GM21786 (cell line): ENCODE results near the gene ALG3.

Experiments
- ATAC-seq: cut with Tn5 transposase; IDR thresholded peaks from one replicate; pipeline ENCODE4 v1.9.1; 2021; ENCODE audit not compliant: unreplicated experiment

The ALG3 gene

GRCh38 chr3:184260724-184261269 lies 12.0 kb upstream of the ALG3 start:
- no peak for ATAC-seq

DNA sequence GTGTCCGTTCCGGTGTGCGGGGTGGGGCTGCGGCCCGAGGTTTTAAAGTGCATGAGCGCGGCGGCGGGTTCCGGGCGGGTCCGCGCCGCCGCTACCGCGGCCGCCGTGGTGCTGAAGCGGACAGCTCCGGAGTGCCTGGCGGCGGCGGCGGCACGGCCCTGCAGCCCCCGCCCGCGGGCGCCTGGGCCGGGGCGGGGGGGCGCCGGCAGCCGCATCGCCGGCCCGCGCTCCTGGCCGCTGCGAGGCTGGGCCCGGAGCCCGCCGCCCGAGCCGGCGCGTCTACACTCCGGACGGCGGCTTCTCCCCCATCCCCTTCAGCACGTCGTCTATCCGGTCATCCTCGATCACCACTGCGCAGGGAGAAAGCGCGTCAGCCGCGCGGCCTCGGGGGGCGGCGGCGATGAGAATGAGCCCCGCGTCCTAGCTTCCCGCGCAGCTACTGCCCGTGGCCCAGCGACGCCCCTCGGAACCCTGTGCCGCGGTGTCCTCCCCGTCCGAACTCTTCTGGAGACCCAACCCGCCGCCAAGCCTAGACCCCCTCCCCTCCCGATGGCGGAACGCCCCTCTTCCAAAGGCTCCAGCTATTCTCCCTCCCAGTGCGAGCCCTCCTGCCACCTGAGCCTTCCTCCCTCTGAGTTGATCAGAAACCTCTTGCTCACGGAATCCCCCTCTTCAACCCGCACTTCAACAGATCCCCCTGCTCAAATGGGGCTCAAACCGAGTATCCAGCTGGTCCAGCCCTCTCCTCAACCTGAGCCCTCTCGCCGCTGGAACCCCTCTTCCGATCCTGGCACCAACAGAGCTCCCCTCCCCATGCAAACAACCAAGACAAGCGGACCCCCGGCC lies 11.3 kb upstream of the ALG3 start:
- no peak for ATAC-seq

- ATAC-seq = no peak
Measured at GRCh38 chr3:184259396-184259877, 10.7 kb upstream of the ALG3 start.

DNA sequence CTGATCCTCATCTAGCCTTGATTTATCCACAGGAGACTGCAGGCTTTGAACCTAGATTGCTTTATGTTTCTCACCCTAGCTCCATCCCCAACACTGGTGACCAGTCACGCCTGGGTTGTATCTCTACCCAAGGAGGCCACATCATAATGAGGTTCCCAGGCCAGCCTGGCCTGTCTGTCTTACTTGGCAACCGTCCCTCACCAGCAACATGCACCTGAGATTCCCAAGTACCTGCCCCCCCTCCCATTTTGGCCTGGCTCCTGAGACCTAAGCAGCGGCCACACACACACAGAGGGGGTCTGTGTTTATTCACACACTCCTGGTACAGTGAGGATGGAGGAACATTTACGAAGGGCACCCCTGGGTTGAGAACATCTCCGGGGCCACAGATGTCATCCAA lies 10.2 kb upstream of the ALG3 start:
- ATAC-seq = no peak

DNA sequence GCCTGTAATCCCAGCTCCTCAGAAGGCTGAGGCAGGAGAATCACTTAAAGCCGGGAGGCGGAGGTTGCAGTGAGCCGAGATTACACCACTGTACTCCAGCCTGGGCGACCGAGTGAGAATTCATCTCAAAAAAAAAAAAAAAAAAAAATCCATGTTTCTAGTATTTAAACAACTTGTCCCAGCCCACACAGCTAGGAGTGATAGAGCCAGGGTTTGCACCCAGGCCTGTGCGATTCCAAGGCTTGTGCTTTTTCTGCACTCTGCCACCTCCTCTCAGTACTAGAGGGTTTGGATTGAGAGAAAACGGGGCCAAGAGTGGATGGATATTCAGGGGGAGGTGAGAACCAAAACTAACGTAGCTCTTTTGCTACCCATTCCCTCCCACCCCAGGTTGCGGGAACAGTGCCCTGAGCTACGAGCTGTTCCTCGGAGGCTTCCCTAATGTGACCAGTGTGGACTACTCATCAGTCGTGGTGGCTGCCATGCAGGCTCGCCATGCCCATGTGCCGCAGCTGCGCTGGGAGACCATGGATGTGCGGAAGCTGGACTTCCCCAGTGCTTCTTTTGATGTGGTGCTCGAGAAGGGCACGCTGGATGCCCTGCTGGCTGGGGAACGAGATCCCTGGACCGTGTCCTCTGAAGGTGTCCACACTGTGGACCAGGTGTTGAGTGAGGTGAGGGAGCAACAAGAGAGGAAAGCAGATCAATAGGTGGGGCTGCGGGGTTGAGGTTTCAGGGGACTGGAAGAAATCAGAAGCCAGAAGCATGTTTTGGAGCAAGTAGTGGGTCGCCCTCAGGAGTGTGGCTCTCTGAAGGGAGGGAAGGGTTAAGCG lies 8.5 kb upstream of the ALG3 start:
- no peak for ATAC-seq

DNA sequence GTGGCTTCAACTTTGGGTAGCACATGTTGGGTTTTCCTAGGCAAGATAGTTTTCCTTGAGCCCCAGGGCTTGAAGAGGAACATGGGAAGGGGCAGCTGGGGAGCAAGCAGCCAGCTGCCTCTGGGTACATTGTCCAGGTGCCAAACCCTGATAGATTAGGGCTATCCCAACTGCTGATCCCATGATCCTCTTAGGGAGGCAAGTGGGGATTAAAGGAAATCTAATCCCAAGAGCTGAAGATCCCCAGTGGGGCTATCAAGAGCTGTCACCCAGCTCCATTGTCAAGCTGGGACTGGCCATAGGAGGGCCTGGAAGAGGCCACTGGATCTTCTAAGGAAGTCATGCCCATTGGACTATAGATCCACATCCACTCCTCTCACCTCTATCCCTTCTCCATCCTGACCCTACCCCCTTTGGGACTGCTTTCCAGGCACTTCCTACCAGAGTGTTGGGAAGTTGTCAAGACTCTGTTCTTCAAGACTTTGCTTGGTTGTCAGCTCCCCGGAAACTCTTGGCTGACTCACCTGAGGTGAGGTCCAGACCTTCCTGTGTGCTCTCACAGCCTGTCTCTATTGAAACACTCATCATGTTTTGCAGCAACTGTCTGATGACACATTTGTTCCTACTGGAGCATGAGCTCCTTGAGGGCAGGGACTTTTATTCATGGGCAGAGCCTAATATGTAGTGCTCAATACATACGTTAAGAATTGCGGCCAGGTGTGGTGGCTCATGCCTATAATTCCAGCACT lies 6.7 kb upstream of the ALG3 start:
- ATAC-seq = no peak

GRCh38 chr3:184250167-184250828 lies 1.5 kb upstream of the ALG3 start:
- ATAC-seq = peak; percentile 68

- peak; percentile 89 for ATAC-seq
Measured at GRCh38 chr3:184249412-184250166, 827 bp upstream of the ALG3 start, which contains the start of gene EEF1AKMT4. TSS of gene EEF1AKMT4 (plus strand) at chr3:184249672. CDS start at chr3:184249695, 23 bp downstream.

GRCh38 chr3:184242297-184242685 lies 6.5 kb downstream of the ALG3 start:
- no peak for ATAC-seq

DNA sequence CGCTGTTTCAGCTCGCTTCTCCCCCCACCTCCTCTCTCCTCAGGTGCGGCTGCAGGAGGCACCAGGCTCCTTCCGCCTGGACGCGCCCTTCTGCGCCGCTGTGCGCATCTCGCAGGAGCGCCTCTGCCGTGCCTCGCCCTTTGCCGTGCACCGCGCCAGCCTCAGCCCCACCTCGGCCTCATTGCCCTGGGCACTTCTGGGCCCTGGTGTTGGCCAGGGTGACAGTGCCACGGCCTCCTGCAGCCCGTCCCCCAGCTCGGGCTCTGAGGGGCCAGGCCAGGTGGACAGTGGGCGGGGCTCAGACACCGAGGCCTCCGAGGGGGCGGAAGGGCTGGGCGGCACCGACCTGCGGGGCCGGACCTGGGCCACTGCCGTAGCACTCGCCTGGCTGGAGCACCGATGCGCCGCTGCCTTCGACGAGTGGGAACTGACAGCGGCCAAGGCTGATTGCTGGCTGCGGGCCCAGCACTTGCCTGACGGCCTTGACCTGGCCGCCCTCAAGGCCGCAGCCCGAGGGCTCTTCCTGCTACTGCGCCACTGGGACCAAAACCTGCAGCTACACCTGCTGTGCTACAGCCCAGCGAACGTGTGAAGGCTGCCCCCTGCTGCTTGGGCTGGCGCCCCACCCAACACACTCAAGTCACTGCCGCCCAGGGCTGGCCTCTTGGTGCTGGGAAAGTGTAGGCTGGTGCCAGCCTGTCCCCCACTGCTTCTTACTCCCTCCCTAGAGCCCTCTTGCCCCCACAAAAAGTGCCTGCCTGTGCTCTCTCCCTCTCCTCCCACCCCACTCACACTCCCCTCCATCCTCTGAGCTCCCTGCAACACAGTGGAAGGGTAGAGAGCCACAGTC lies 7.1 kb downstream of the ALG3 start:
- no peak for ATAC-seq

DNA sequence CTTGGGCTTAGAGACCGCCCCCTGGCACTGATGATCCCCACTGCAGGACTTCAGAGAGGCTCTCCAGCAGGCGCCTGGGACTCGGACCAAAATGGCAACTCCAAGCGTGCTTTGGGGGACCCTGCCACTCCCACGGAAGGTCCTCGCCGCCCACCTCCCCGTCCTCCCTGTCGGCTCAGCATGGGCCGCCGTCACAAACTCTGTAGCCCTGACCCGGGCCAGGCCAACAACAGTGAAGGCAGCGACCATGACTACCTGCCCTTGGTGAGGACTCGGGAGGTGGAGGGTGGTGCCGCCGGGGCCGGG lies 7.7 kb downstream of the ALG3 start:
- no peak for ATAC-seq

GRCh38 chr3:184240384-184241140 lies 8.2 kb downstream of the ALG3 start:
- no peak for ATAC-seq

GRCh38 chr3:184239708-184240107 lies 9.1 kb downstream of the ALG3 start:
- ATAC-seq = no peak

DNA sequence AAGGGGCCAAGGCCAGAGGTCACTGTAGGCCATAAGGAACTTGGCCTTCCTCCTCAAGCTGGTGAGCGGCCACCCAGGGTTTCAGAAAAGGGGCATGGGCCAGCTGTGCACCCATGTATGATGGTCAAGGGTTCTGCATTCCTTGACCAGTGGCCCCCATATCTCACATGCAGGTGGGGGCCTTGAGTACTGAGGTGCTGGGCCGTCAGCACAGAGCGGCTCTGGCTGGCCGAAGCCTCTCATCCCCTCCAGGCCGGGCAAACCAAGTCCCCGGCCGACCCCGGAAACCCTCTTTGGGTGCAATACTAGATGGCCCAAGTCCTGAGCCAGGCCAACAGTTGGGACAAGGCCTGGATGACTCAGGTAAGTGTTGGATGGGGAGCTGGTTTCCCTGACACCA lies 9.5 kb downstream of the ALG3 start:
- no peak for ATAC-seq

DNA sequence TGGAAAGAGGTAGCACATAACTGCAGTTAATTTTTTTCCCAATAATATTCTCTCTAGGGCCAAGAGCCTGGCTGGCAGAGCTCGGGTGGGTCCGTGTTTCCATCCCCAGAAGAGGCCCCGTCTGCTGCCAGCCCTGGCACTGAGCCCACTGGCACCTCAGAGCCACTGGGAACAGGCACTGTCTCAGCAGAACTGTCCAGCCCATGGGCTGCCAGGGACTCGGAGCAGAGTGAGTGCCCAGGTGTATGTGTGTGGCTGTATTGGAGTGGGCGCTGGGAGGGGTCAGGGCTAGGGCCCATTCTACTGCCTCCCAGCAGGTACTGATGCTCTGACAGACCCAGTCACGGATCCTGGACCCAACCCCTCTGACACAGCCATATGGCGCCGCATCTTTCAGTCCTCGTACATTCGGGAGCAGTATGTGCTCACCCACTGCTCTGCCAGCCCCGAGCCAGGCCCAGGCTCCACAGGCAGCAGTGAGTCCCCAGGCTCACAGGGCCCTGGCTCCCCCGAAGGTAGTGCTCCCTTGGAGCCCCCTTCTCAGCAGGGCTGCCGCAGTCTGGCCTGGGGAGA lies 10.4 kb downstream of the ALG3 start:
- ATAC-seq = no peak

DNA sequence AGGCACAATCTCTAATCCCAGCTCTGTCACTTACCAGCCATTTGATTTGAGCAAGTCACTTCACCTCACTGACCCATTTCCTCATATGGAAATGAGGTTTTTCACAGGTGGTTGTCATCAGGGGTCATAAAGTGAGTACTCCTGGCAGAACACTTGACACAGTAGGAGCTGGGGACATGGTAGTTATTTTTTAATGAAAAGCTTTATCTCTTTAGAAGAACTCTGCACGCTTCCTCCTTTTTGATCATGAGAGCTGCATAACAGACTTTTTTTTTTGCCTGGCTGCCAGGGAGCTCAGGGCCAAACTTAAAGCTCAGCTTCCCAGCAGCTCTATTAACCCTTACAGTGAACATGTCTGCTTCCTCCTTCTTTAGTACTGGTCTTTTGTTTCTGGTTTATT lies 11.0 kb downstream of the ALG3 start:
- no peak for ATAC-seq

GRCh38 chr3:184237211-184237610 lies 11.6 kb downstream of the ALG3 start:
- ATAC-seq = no peak

- ATAC-seq = no peak
Measured at GRCh38 chr3:184236636-184237035, 12.1 kb downstream of the ALG3 start.
